ENCODE measurements around the gene ACKR2. TPM values are rescaled to one million over a fixed set of nuclear protein-coding genes. Genes with fewer than 3 reads are reported as not detected.
A peak's percentile ranks its signal among the peaks of the same experiment; 100 is the strongest.

ACKR2 gene
- total RNA-seq, 4 donors from 2014 or later, result 2.7 to 6.5 (median 3.1) TPM

GRCh38 chr3:42838571-42838970 is 29.3 kb downstream of the ACKR2 start:
- WGBS, 2 donors, result 75 to 86% methylated on average over 4 of the region's 4 CpGs
- Histone ChIP-seq H3K4me1 (peaks cover 0 to 19% (median 3%) of the 10 kb centered on the region in 3 donors), H3K36me3 (no peaks in the 10 kb centered on the region), H3K9me3 (no peaks in the 10 kb centered on the region), H3K27me3 (no peaks in the 10 kb centered on the region), H3K4me3 (no peak overlapping the region), H3K27ac (no peak overlapping the region)
- TF ChIP-seq CTCF (IDR thresholded peaks at IDR 0.05), result no peak
- no peak for TF ChIP-seq POLR2A (IDR thresholded peaks at IDR 0.05)
- DNase-seq, result no peak
- intact Hi-C loops (cut with DNase I), result no loop called here

GRCh38 chr3:42839616-42840015 is 30.4 kb downstream of the ACKR2 start:
- Histone ChIP-seq H3K9me3 (no peaks in the 10 kb centered on the region), H3K27ac (no peak overlapping the region), H3K4me1 (peaks cover 0 to 30% (median 3%) of the 10 kb centered on the region in 3 donors), H3K27me3 (no peaks in the 10 kb centered on the region), H3K4me3 (no peak overlapping the region), H3K36me3 (no peaks in the 10 kb centered on the region)
- no peak for DNase-seq
- intact Hi-C loops (cut with DNase I), result loop anchor here (5.0 kb wide), 1 partner anchor 57 kb away; no protein-coding TSS in a partner anchor
- TF ChIP-seq POLR2A (IDR thresholded peaks at IDR 0.05) (no peak), CTCF (IDR thresholded peaks at IDR 0.05) (peak; percentile 38 to 91 (median 83))
- 27 to 34% methylated on average over 7 of the region's 7 CpGs for WGBS, 2 donors

- intact Hi-C loops (cut with DNase I), result loop anchor here (5.0 kb wide), 1 partner anchor 59 kb away; no protein-coding TSS in a partner anchor
- Histone ChIP-seq H3K36me3 (no peaks in the 10 kb centered on the region), H3K27me3 (no peaks in the 10 kb centered on the region), H3K9me3 (no peaks in the 10 kb centered on the region), H3K4me1 (peaks cover 4 to 46% (median 12%) of the 10 kb centered on the region in 3 donors), H3K4me3 (no peak overlapping the region), H3K27ac (peak overlapping the region in 3 of 4 donors; percentile 15 to 58 (median 30))
- no peak for DNase-seq
- 63 to 88% methylated on average over 1 of the region's 1 CpG for WGBS, 2 donors
- TF ChIP-seq POLR2A (IDR thresholded peaks at IDR 0.05) (no peak), CTCF (IDR thresholded peaks at IDR 0.05) (no peak)
Measured at GRCh38 chr3:42841332-42841731, 32.1 kb downstream of the ACKR2 start.

GRCh38 chr3:42843713-42844411 is 34.6 kb downstream of the ACKR2 start:
- H3K4me1 ChIP-seq, result peaks cover 14 to 61% (median 26%) of the 10 kb centered on the region in 3 donors
- WGBS, 2 donors, result 65 to 75% methylated on average over 4 to 6 of the region's 6 CpGs
- H3K36me3 ChIP-seq, result no peaks in the 10 kb centered on the region
- peak overlapping the region; percentile 56 to 85 (median 78) for H3K27ac ChIP-seq
- peak overlapping the region in 2 of 4 donors; percentile 1 to 16 for H3K4me3 ChIP-seq
- intact Hi-C loops (cut with DNase I), result loop anchor here (5.0 kb wide), 1 partner anchor 62 kb away; no protein-coding TSS in a partner anchor
- DNase-seq, result no peak
- no peaks in the 10 kb centered on the region for H3K27me3 ChIP-seq
- no peak for TF ChIP-seq CTCF (IDR thresholded peaks at IDR 0.05)
- TF ChIP-seq POLR2A (IDR thresholded peaks at IDR 0.05), result no peak
- no peaks in the 10 kb centered on the region for H3K9me3 ChIP-seq

GRCh38 chr3:42844412-42844713 is 35.1 kb downstream of the ACKR2 start:
- H3K4me3 ChIP-seq, result peak overlapping the region in 1 of 4 donors; percentile 16

More at GRCh38 chr3:42844412-42844713, 35.1 kb downstream of the ACKR2 start:
- intact Hi-C loops (cut with DNase I), result loop anchor here (5.0 kb wide), 1 partner anchor 62 kb away; no protein-coding TSS in a partner anchor
- DNase-seq, result no peak
- no peaks in the 10 kb centered on the region for H3K36me3 ChIP-seq
- peak overlapping the region; percentile 56 to 85 (median 78) for H3K27ac ChIP-seq
- no peak for TF ChIP-seq POLR2A (IDR thresholded peaks at IDR 0.05)
- no peaks in the 10 kb centered on the region for H3K9me3 ChIP-seq
- H3K4me1 ChIP-seq, result peaks cover 14 to 59% (median 26%) of the 10 kb centered on the region in 3 donors
- 67 to 89% methylated on average over 1 of the region's 1 CpG for WGBS, 2 donors
- H3K27me3 ChIP-seq, result no peaks in the 10 kb centered on the region
